ENCODE results near the gene ANKRD13C. TPM values are rescaled to one million over a fixed set of nuclear protein-coding genes. Genes with fewer than 3 reads are reported as not detected.

ANKRD13C gene
- total RNA-seq, 1 experiment from 2014 or later, result 24.3 TPM

DNA sequence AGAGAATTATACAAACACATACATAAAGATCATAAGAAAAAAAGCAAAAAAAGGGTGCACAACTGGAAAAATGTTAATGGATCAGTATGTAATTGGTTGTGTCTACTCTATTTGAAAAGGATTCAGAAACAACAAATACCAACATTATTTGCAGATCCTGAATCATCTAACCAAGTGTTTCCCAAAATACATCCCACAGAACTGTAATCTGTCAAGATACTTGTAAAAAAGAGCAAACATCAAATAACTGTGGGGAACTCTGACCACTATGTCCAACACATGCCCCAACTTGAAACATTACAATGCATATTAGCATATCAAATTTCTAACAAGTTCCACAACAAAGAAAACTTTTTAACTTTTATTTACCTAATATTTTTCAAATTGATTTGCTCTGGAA lies 22.6 kb downstream of the ANKRD13C start:
- peaks cover 8% of the 10 kb centered on the region for H3F3A ChIP-seq (ENCODE audit: insufficient read depth, low read depth)
- ChIA-PET POLR2A (ENCODE audit: unreplicated experiment) (no interaction called here), CTCF (no interaction called here)
- H3K27ac ChIP-seq, result no peak overlapping the region
- no peak overlapping the region for H3K4me3 ChIP-seq
- H3K79me2 ChIP-seq (ENCODE audit: low read depth), result peaks cover 38% of the 10 kb centered on the region
- peaks cover 25% of the 10 kb centered on the region for H3K4me1 ChIP-seq (replicated peaks; ENCODE audit: insufficient read depth)
- TF ChIP-seq EZH2 (IDR thresholded peaks at IDR 0.05; ENCODE audit: low read depth), result no peak
- TF ChIP-seq, protein P1, sequence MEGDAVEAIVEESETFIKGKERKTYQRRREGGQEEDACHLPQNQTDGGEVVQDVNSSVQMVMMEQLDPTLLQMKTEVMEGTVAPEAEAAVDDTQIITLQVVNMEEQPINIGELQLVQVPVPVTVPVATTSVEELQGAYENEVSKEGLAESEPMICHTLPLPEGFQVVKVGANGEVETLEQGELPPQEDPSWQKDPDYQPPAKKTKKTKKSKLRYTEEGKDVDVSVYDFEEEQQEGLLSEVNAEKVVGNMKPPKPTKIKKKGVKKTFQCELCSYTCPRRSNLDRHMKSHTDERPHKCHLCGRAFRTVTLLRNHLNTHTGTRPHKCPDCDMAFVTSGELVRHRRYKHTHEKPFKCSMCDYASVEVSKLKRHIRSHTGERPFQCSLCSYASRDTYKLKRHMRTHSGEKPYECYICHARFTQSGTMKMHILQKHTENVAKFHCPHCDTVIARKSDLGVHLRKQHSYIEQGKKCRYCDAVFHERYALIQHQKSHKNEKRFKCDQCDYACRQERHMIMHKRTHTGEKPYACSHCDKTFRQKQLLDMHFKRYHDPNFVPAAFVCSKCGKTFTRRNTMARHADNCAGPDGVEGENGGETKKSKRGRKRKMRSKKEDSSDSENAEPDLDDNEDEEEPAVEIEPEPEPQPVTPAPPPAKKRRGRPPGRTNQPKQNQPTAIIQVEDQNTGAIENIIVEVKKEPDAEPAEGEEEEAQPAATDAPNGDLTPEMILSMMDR (conservative IDR thresholded peaks at IDR 0.05), result no peak
- H2AFZ ChIP-seq, result no peak overlapping the region
- H3K9me2 ChIP-seq (ENCODE audit: insufficient read depth), result no peaks in the 10 kb centered on the region
- H3K27me3 ChIP-seq (ENCODE audit: insufficient read depth, low read depth), result no peaks in the 10 kb centered on the region
- no peak overlapping the region for H3K4me2 ChIP-seq
- no TSS peak for BruUV-seq (replicated peaks)
- 0 out of 2 replicates have a peak, but pooled peaks cover 5% of the 10 kb centered on the region for H3K36me3 ChIP-seq (ENCODE audit: low read depth)
- DNase-seq, result no peak
- H3K9me3 ChIP-seq (ENCODE audit: insufficient read depth, low read depth), result no peaks in the 10 kb centered on the region
- H4K20me1 ChIP-seq (ENCODE audit: insufficient read depth), result 0 out of 2 replicates have a peak, but pooled peaks cover 2% of the 10 kb centered on the region
- intact Hi-C loops (cut with micrococcal nuclease; ENCODE audit: unreplicated experiment), result no loop called here

DNA sequence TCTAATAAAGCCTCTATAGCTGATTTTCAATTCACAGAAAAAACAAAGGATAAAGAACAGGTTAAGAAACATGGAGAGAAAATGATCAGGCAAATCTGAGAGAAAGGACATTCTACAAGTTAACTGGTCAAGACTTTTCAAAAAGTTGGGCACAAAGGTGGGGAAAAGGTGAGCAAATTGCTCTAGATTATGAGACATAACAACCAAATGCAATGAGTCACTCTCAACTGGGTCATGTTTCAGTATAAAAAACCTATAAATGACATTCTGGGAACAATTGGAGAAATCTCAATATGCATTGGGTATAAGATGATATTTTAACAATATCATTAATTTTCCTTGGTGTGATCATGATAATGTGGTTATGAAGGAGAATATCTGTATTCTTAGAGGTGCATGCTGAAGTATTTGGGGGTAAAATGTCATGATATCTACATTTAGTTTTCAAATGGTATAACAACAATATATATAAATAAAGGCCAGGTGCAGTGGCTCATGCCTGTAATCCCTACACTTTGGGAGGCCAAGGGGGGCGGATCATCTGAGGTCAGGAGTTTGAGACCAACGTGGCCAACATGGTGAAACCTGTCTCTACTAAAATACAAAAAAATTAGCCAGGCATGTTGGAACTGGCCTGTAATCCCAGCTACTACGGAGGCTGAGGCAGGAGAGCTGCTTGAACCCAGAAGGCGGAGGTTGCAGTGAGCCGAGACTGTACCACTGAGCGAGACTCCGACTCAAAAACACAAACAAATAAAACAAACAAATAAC lies 27.0 kb downstream of the ANKRD13C start:
- no peaks in the 10 kb centered on the region for H4K20me1 ChIP-seq (ENCODE audit: insufficient read depth)
- peaks cover 48% of the 10 kb centered on the region for H3K79me2 ChIP-seq (ENCODE audit: low read depth)
- no peak overlapping the region for H2AFZ ChIP-seq
- H3K27ac ChIP-seq, result peak overlapping the region; percentile 73
- DNase-seq, result peak in 1 of 2 experiments; percentile 82
- intact Hi-C loops (cut with micrococcal nuclease; ENCODE audit: unreplicated experiment), result no loop called here
- ChIA-PET POLR2A (ENCODE audit: unreplicated experiment) (no interaction called here), CTCF (no interaction called here)
- peaks cover 24% of the 10 kb centered on the region for H3K4me1 ChIP-seq (replicated peaks; ENCODE audit: insufficient read depth)
- no peaks in the 10 kb centered on the region for H3K9me3 ChIP-seq (ENCODE audit: insufficient read depth, low read depth)
- no peaks in the 10 kb centered on the region for H3K27me3 ChIP-seq (ENCODE audit: insufficient read depth, low read depth)
- peak overlapping the region; percentile 56 for H3K4me2 ChIP-seq
- H3F3A ChIP-seq (ENCODE audit: insufficient read depth, low read depth), result peaks cover 11% of the 10 kb centered on the region
- TF ChIP-seq, protein P1 (conservative IDR thresholded peaks at IDR 0.05), result no peak
- TF ChIP-seq EZH2 (IDR thresholded peaks at IDR 0.05; ENCODE audit: low read depth), result no peak
- H3K9me2 ChIP-seq (ENCODE audit: insufficient read depth), result no peaks in the 10 kb centered on the region
- H3K36me3 ChIP-seq (ENCODE audit: low read depth), result peaks cover 14% of the 10 kb centered on the region; the same call in 1 of the 2 replicates
- peak overlapping the region; percentile 17; the same call in 1 of the 2 replicates for H3K4me3 ChIP-seq
- BruUV-seq (replicated peaks), result no TSS peak

DNA sequence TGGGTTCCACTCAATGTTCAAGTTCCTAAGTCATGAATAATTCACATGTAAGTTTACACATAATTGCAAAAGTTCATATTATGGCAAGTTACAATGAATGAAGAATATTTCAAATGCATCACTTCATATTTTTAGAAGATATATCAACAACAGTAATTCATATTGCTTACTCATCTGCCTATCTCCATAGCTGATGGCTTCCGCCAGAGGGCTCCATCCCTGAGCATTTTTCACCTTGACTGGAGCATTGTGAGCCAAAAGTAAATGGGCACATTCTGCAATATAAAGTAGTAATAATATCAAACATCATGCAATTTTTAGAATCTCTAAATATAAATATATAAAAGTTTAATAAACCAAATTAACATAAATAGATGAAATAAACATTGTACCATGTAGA lies 29.8 kb downstream of the ANKRD13C start:
- CTCF ChIA-PET, result no interaction called here
- Histone ChIP-seq H3F3A (ENCODE audit: insufficient read depth, low read depth) (peaks cover 25% of the 10 kb centered on the region), H3K27ac (no peak overlapping the region), H3K79me2 (ENCODE audit: low read depth) (peaks cover 52% of the 10 kb centered on the region), H3K9me2 (ENCODE audit: insufficient read depth) (no peaks in the 10 kb centered on the region), H3K9me3 (ENCODE audit: insufficient read depth, low read depth) (no peaks in the 10 kb centered on the region), H4K20me1 (ENCODE audit: insufficient read depth) (no peaks in the 10 kb centered on the region), H3K4me2 (no peak overlapping the region), H3K27me3 (ENCODE audit: insufficient read depth, low read depth) (no peaks in the 10 kb centered on the region), H3K4me3 (no peak overlapping the region), H3K4me1 (replicated peaks; ENCODE audit: insufficient read depth) (peaks cover 41% of the 10 kb centered on the region), H2AFZ (no peak overlapping the region), H3K36me3 (ENCODE audit: low read depth) (peaks cover 14% of the 10 kb centered on the region; the same call in 1 of the 2 replicates)
- no TSS peak for BruUV-seq (replicated peaks)
- intact Hi-C loops (cut with micrococcal nuclease; ENCODE audit: unreplicated experiment), result no loop called here
- POLR2A ChIA-PET (ENCODE audit: unreplicated experiment), result no interaction called here
- no peak for DNase-seq
- TF ChIP-seq, protein P1 (conservative IDR thresholded peaks at IDR 0.05), result no peak
- no peak for TF ChIP-seq EZH2 (IDR thresholded peaks at IDR 0.05; ENCODE audit: low read depth)

Data from PC-9 (cell line).